Activated CD8-positive, alpha-beta memory T cell treated with anti-CD3 and anti-CD28 coated beads for 36 hours (primary cell): ENCODE data around the gene JPT1. TPM values are rescaled to one million over a fixed set of nuclear protein-coding genes. Genes with fewer than 3 reads are reported as not detected.

Experiments
- CTCF ChIA-PET: fragments of 350-600 bp; sonication (Branson Sonifier 250); formaldehyde crosslinking; loops from one replicate; lab custom pipeline; 2021; ENCODE audit warnings: antibody characterized with exemption; lab: Charles Lee
- POLR2A ChIA-PET: fragments of 350-600 bp; sonication (Branson Sonifier 250); formaldehyde crosslinking; loops from one replicate; lab custom pipeline; 2021; ENCODE audit warnings: antibody characterized with exemption; lab: Charles Lee
- total RNA-seq, 2 experiments: library from RNA; stranded (reverse); gene quantifications; one replicate each; pipeline ENCODE4 v1.2.3, GENCODE V29; 2021

Gene JPT1
- total RNA-seq, 2 experiments from 2014 or later, result 233 to 238 TPM

- ChIA-PET CTCF (interaction anchor here (0.6 to 0.7 kb wide), 2 partner anchors 35 to 107 kb away, joined by 3 to 4 read pairs; no protein-coding TSS in a partner anchor), POLR2A (no interaction called here)
These were observed 18.9 kb downstream of the JPT1 start for GRCh38 chr17:75135452-75135851.

GRCh38 chr17:75133607-75134347, 20.5 kb downstream of the JPT1 start:
- ChIA-PET CTCF (interaction anchor here (0.7 to 1.7 kb wide), 3 partner anchors 16 to 54 kb away, joined by 3 to 4 read pairs (median 3); no protein-coding TSS in a partner anchor), POLR2A (interaction anchor here (0.7 to 1.0 kb wide), 2 partner anchors 20 to 100 kb away, joined by 3 to 4 read pairs; no protein-coding TSS in a partner anchor)

- CTCF ChIA-PET, result interaction anchor here (0.7 to 1.7 kb wide), 3 partner anchors 19 to 66 kb away, joined by 3 to 4 read pairs (median 4); no protein-coding TSS in a partner anchor
- POLR2A ChIA-PET, result interaction anchor here (0.7 kb wide), 1 partner anchor 630 kb away, joined by 8 read pairs; no protein-coding TSS in a partner anchor
These were observed 21.3 kb downstream of the JPT1 start for GRCh38 chr17:75133001-75133400.

- ChIA-PET CTCF (interaction anchor here (0.6 to 3.1 kb wide), 14 partner anchors 9 to 203 kb away, joined by 3 to 31 read pairs (median 4); partner anchors contain the start of genes ARMC7 and NUP85), POLR2A (interaction anchor here (0.5 to 2.3 kb wide), 8 partner anchors 10 to 631 kb away, joined by 3 to 15 read pairs (median 3); partner anchors contain the start of genes GGA3 and SLC25A19)
These were observed 22.0 kb downstream of the JPT1 start for GRCh38 chr17:75132018-75133000.

- CTCF ChIA-PET, result interaction anchor here (0.6 to 3.1 kb wide), 23 partner anchors 10 to 203 kb away, joined by 3 to 31 read pairs (median 4); partner anchors contain the start of genes ARMC7, CDR2L, MIF4GD and NUP85
These were observed 22.9 kb downstream of the JPT1 start, which contains the start of gene NT5C for GRCh38 chr17:75131278-75132017. NT5C (minus strand) TSS chr17:75131742; CDS start chr17:75131707, 35 bp downstream.

GRCh38 chr17:75130632-75131277, 23.6 kb downstream of the JPT1 start:
- ChIA-PET CTCF (interaction anchor here (0.8 to 3.1 kb wide), 16 partner anchors 10 to 169 kb away, joined by 3 to 31 read pairs (median 4); partner anchors contain the start of genes CDR2L, MIF4GD and SLC25A19), POLR2A (interaction anchor here (0.6 to 2.3 kb wide), 7 partner anchors 17 to 158 kb away, joined by 3 to 15 read pairs (median 3); partner anchors contain the start of gene SLC25A19)

More at GRCh38 chr17:75131278-75132017, 22.9 kb downstream of the JPT1 start, which contains the start of gene NT5C:
- POLR2A ChIA-PET, result interaction anchor here (0.5 to 2.3 kb wide), 10 partner anchors 9 to 158 kb away, joined by 3 to 15 read pairs (median 3); partner anchors contain the start of genes GGA3 and SLC25A19

- ChIA-PET POLR2A (interaction anchor here (1.4 to 2.3 kb wide), 2 partner anchors 16 to 26 kb away, joined by 8 to 15 read pairs; no protein-coding TSS in a partner anchor), CTCF (interaction anchor here (0.5 to 3.1 kb wide), 13 partner anchors 9 to 169 kb away, joined by 3 to 31 read pairs (median 4); partner anchors contain the start of genes CDR2L and MIF4GD)
These were observed 24.2 kb downstream of the JPT1 start for GRCh38 chr17:75130059-75130631.

GRCh38 chr17:75129576-75129975, 24.7 kb downstream of the JPT1 start:
- CTCF ChIA-PET, result interaction anchor here (0.5 to 3.1 kb wide), 5 partner anchors 15 to 79 kb away, joined by 3 to 31 read pairs (median 7); no protein-coding TSS in a partner anchor
- POLR2A ChIA-PET, result interaction anchor here (2.3 kb wide), 1 partner anchor 16 kb away, joined by 15 read pairs; no protein-coding TSS in a partner anchor

GRCh38 chr17:75128694-75129505, 25.4 kb downstream of the JPT1 start:
- ChIA-PET CTCF (interaction anchor here (1.0 to 3.1 kb wide), 2 partner anchors 15 to 16 kb away, joined by 7 read pairs; no protein-coding TSS in a partner anchor), POLR2A (interaction anchor here (1.1 kb wide), 1 partner anchor 103 kb away, joined by 4 read pairs; no protein-coding TSS in a partner anchor)

- CTCF ChIA-PET, result interaction anchor here (6.8 kb wide), 1 partner anchor 15 kb away, joined by 43 read pairs; no protein-coding TSS in a partner anchor
- POLR2A ChIA-PET, result interaction anchor here (0.6 to 1.1 kb wide), 2 partner anchors 27 to 104 kb away, joined by 4 to 5 read pairs; no protein-coding TSS in a partner anchor
These were observed 26.4 kb downstream of the JPT1 start for GRCh38 chr17:75127936-75128335.

- POLR2A ChIA-PET, result interaction anchor here (0.6 to 0.9 kb wide), 2 partner anchors 285 to 329 kb away, joined by 4 to 10 read pairs; no protein-coding TSS in a partner anchor
- CTCF ChIA-PET, result interaction anchor here (6.8 kb wide), 1 partner anchor 14 kb away, joined by 43 read pairs; no protein-coding TSS in a partner anchor
These were observed 27.4 kb downstream of the JPT1 start for GRCh38 chr17:75126954-75127353.

- ChIA-PET CTCF (interaction anchor here (6.8 kb wide), 1 partner anchor 13 kb away, joined by 43 read pairs; no protein-coding TSS in a partner anchor), POLR2A (no interaction called here)
These were observed 28.3 kb downstream of the JPT1 start for GRCh38 chr17:75125984-75126383.

GRCh38 chr17:75124819-75125162, 29.5 kb downstream of the JPT1 start:
- ChIA-PET POLR2A (interaction anchor here (0.9 to 1.1 kb wide), 2 partner anchors 11 to 30 kb away, joined by 4 read pairs; partner anchors contain the start of gene JPT1), CTCF (interaction anchor here (0.5 to 6.8 kb wide), 3 partner anchors 11 to 146 kb away, joined by 3 to 43 read pairs (median 4); partner anchors contain the start of gene MIF4GD)

GRCh38 chr17:75124041-75124818, 30.1 kb downstream of the JPT1 start:
- ChIA-PET CTCF (interaction anchor here (0.5 to 6.8 kb wide), 3 partner anchors 11 to 146 kb away, joined by 3 to 43 read pairs (median 4); partner anchors contain the start of gene MIF4GD), POLR2A (interaction anchor here (0.9 to 1.1 kb wide), 2 partner anchors 10 to 30 kb away, joined by 4 read pairs; partner anchors contain the start of gene JPT1)
